Measurements from ENCODE around the gene TNS3.

TNS3 gene

DNA sequence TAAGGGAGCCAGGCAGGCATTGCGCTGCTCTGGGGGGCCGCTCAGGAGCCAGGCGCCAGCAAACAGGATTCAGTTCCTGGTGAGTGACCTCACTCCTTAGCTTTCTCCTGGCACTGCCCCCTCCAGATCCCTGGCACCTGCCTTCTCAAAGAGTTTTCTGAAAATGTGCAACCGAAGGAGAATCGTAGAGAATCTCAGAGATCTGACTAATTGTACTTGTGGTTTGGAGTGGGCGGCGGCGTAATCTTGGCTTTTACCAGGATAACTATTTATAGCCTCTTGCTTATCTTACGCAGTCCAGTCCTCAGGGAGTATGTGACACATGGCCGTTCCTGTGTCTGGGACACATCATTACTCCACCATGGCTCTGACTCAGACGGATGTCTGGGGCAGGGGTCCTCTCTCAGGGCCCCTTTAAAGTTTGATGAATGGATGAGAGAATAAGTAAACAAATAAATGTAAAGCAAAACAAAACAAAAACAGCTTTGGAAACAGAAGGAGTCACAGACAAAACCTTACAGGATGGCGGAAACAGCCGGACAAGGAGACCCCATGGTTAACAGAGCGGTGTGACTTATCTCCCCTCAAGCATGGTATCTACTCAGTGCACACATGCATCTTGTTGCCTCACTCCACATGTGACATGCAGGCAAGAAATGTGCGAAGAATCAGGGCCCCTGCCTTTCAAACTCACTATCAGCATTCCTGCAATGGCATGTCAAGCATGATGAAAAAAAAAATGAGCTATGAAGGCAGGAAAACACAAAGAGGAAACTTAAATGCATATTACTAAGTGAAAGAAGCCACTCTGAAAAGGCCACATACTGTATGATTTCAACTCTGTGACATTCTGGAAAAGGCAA is 99.7 kb downstream of the TNS3 start:
- in situ Hi-C loops (cut with MboI; ENCODE audit: low pct_unique_long_range_greater_than_20kb, low sequenced_read_pairs, unreplicated experiment), result no loop called here
- TF ChIP-seq, protein P1, sequence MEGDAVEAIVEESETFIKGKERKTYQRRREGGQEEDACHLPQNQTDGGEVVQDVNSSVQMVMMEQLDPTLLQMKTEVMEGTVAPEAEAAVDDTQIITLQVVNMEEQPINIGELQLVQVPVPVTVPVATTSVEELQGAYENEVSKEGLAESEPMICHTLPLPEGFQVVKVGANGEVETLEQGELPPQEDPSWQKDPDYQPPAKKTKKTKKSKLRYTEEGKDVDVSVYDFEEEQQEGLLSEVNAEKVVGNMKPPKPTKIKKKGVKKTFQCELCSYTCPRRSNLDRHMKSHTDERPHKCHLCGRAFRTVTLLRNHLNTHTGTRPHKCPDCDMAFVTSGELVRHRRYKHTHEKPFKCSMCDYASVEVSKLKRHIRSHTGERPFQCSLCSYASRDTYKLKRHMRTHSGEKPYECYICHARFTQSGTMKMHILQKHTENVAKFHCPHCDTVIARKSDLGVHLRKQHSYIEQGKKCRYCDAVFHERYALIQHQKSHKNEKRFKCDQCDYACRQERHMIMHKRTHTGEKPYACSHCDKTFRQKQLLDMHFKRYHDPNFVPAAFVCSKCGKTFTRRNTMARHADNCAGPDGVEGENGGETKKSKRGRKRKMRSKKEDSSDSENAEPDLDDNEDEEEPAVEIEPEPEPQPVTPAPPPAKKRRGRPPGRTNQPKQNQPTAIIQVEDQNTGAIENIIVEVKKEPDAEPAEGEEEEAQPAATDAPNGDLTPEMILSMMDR (IDR thresholded peaks at IDR 0.05; ENCODE audit: extremely low read depth, insufficient read depth, missing control alignments), result no peak
- DNase-seq (ENCODE audit: low spot score), result no peak

DNA sequence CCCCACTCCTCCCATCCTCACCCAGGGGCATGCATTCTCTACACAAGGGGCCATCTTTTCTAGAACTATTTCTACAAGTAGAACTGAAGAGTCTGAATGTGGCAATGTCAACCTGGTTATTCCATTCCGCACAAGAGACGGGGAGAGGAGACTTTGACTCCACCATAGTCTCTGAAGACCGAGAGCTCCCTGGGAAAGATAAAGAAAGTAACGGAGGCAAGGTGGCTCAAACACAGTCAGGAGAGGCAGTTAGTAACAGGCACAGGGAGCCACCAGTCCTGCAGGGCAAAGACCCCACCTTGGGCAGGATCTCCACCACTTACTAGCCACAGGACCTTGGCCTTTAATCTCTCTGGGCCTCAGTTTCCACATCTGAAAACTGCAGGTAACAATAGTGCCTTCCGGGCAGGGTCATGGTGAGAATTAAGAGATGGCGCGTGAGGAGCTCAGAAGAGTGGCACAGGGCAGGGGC is 100.3 kb downstream of the TNS3 start:
- TF ChIP-seq, protein P1 (IDR thresholded peaks at IDR 0.05; ENCODE audit: extremely low read depth, insufficient read depth, missing control alignments), result no peak
- DNase-seq (ENCODE audit: low spot score), result no peak
- in situ Hi-C loops (cut with MboI; ENCODE audit: low pct_unique_long_range_greater_than_20kb, low sequenced_read_pairs, unreplicated experiment), result no loop called here

GRCh38 chr7:47480576-47481538 is 101.1 kb downstream of the TNS3 start:
- DNase-seq (ENCODE audit: low spot score), result peak; percentile 80
- TF ChIP-seq, protein P1 (IDR thresholded peaks at IDR 0.05; ENCODE audit: extremely low read depth, insufficient read depth, missing control alignments), result no peak
- in situ Hi-C loops (cut with MboI; ENCODE audit: low pct_unique_long_range_greater_than_20kb, low sequenced_read_pairs, unreplicated experiment), result no loop called here

GRCh38 chr7:47479821-47480575 is 101.9 kb downstream of the TNS3 start:
- in situ Hi-C loops (cut with MboI; ENCODE audit: low pct_unique_long_range_greater_than_20kb, low sequenced_read_pairs, unreplicated experiment), result no loop called here
- no peak for DNase-seq (ENCODE audit: low spot score)
- TF ChIP-seq, protein P1 (IDR thresholded peaks at IDR 0.05; ENCODE audit: extremely low read depth, insufficient read depth, missing control alignments), result no peak

GRCh38 chr7:47478926-47479711 is 102.8 kb downstream of the TNS3 start:
- in situ Hi-C loops (cut with MboI; ENCODE audit: low pct_unique_long_range_greater_than_20kb, low sequenced_read_pairs, unreplicated experiment), result no loop called here
- no peak for DNase-seq (ENCODE audit: low spot score)
- TF ChIP-seq, protein P1 (IDR thresholded peaks at IDR 0.05; ENCODE audit: extremely low read depth, insufficient read depth, missing control alignments), result no peak
